22Rv1 (cell line): ENCODE results near the gene GABRG3.

Source experiments
- H3K27ac ChIP-seq: fragments of 450-650 bp; 2 replicates; pipeline ENCODE4 v1.5.1; 2017
- CTCF ChIP-seq: fragments of 450-650 bp; IDR thresholded peaks from 2 replicates; pipeline ENCODE4 v1.5.1; 2017; ENCODE audit warnings: mild to moderate bottlenecking
- ZFX ChIP-seq: fragments of 450-650 bp; IDR thresholded peaks from 2 replicates; pipeline ENCODE4 v1.6.1; 2017; ENCODE audit warnings: antibody characterized with exemption, borderline replicate concordance

Gene GABRG3

GRCh38 chr15:27092390-27092789, 121.4 kb downstream of the GABRG3 start:
- H3K27ac ChIP-seq: no peak overlapping the region
- no peak for TF ChIP-seq ZFX
- TF ChIP-seq CTCF: no peak

DNA sequence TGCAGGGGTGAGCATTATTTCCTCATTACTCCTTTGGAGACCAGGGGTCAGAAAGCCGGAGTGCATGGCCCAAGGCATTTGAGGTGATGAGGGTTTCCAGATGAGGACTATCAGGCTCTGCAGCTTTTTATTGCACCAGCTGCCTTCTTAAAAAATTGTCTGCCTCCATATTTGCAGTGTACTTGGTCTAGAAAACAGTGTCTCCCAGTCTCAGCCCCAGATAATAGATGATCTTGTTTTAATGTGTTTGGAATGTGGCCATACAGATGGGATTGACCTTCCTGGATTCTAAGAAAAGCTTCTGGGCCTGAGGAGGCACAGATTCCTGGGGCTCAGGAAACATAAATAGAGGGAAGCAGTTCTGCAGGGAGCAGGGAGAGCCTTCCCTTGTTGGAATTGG, 123.3 kb downstream of the GABRG3 start:
- no peak for TF ChIP-seq CTCF
- TF ChIP-seq ZFX: no peak
- H3K27ac ChIP-seq: no peak overlapping the region

GRCh38 chr15:27095886-27096624, 125.1 kb downstream of the GABRG3 start:
- H3K27ac ChIP-seq: no peak overlapping the region
- TF ChIP-seq CTCF: no peak
- TF ChIP-seq ZFX: no peak

DNA sequence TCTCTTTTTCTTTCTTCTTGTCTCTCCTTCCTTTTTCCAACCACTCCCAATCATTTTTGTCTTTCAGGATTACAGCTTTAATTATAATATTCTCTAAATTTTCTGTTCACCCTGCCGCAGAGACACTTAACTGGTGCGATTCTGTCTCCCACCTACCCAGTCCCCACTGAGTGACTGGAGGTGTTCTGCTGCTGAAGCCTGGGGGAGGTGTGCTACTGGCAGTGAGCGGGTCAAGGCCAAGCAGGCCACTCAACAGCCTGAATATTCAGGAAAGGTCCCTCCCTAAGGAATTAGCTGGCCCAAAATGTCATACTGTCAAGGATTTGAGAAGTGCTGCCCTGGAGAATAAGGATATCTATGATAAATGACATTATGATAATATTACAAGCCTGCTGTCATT, 126.5 kb downstream of the GABRG3 start:
- no peak for TF ChIP-seq CTCF
- H3K27ac ChIP-seq: no peak overlapping the region

GRCh38 chr15:27101982-27102381, 131.0 kb downstream of the GABRG3 start:
- TF ChIP-seq CTCF: no peak
- TF ChIP-seq ZFX: no peak
- no peak overlapping the region for H3K27ac ChIP-seq

DNA sequence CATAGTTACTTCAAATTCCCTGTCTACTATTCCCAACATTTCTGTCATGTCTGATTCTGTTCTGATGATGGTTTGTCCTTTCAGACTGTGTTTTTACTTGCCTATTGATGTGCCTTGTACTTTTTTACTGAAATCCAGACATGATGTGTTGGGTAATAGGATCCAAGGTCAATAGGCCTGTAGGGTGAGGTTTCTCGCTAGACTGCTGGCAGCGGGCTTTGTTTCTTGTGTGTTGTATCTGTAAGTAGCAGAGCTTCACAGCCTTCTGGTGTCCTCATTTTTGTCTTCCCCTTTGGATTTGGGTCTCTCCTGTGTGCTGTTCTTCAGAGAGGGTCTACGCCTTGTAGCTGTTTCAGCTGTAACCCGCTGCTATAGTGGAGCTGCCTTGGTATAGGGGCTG, 140.3 kb downstream of the GABRG3 start:
- H3K27ac ChIP-seq: no peak overlapping the region
- no peak for TF ChIP-seq ZFX
- no peak for TF ChIP-seq CTCF

DNA sequence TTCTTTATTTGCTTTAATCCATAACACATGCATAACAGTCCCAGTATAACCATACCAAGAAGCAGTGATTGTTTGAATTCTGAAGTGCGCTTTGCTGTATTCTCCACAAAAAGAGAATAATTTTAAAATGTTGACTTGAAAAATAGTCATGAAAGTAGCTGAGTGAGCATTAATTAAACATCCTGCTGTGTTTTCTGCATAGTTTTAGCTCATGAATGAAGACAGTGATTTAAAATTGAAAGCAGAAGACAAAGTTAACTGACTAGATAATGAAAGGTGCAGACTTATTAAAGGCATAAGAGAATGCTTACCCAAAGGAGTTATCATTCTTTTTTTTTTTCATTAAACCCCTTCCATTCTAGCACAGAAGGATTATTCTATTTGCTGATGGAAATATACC, 143.5 kb downstream of the GABRG3 start:
- TF ChIP-seq ZFX (no peak), CTCF (no peak)
- no peak overlapping the region for H3K27ac ChIP-seq
